ENCODE measurements around the gene GPR39.

Gene GPR39

GRCh38 chr2:132489150-132489549, 72.5 kb downstream of the GPR39 start:
- TF ChIP-seq, protein P1, sequence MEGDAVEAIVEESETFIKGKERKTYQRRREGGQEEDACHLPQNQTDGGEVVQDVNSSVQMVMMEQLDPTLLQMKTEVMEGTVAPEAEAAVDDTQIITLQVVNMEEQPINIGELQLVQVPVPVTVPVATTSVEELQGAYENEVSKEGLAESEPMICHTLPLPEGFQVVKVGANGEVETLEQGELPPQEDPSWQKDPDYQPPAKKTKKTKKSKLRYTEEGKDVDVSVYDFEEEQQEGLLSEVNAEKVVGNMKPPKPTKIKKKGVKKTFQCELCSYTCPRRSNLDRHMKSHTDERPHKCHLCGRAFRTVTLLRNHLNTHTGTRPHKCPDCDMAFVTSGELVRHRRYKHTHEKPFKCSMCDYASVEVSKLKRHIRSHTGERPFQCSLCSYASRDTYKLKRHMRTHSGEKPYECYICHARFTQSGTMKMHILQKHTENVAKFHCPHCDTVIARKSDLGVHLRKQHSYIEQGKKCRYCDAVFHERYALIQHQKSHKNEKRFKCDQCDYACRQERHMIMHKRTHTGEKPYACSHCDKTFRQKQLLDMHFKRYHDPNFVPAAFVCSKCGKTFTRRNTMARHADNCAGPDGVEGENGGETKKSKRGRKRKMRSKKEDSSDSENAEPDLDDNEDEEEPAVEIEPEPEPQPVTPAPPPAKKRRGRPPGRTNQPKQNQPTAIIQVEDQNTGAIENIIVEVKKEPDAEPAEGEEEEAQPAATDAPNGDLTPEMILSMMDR (IDR thresholded peaks at IDR 0.05; ENCODE audit: extremely low read depth, missing control alignments), result no peak
- DNase-seq (ENCODE audit: low spot score), result no peak

GRCh38 chr2:132495881-132496280, 79.3 kb downstream of the GPR39 start:
- TF ChIP-seq, protein P1 (IDR thresholded peaks at IDR 0.05; ENCODE audit: extremely low read depth, missing control alignments), result no peak
- no peak for DNase-seq (ENCODE audit: low spot score)

GRCh38 chr2:132496555-132496954, 80.0 kb downstream of the GPR39 start:
- no peak for DNase-seq (ENCODE audit: low spot score)
- TF ChIP-seq, protein P1 (IDR thresholded peaks at IDR 0.05; ENCODE audit: extremely low read depth, missing control alignments), result no peak

- TF ChIP-seq, protein P1 (IDR thresholded peaks at IDR 0.05; ENCODE audit: extremely low read depth, missing control alignments), result no peak
- DNase-seq (ENCODE audit: low spot score), result no peak
Observed at GRCh38 chr2:132497591-132497990, 81.0 kb downstream of the GPR39 start.

- no peak for DNase-seq (ENCODE audit: low spot score)
- TF ChIP-seq, protein P1 (IDR thresholded peaks at IDR 0.05; ENCODE audit: extremely low read depth, missing control alignments), result no peak
Observed at GRCh38 chr2:132503701-132504100, 87.1 kb downstream of the GPR39 start.

GRCh38 chr2:132515010-132515409, 98.4 kb downstream of the GPR39 start:
- no peak for DNase-seq (ENCODE audit: low spot score)
- TF ChIP-seq, protein P1 (IDR thresholded peaks at IDR 0.05; ENCODE audit: extremely low read depth, missing control alignments), result no peak

GRCh38 chr2:132517386-132517785, 100.8 kb downstream of the GPR39 start:
- no peak for DNase-seq (ENCODE audit: low spot score)
- TF ChIP-seq, protein P1 (IDR thresholded peaks at IDR 0.05; ENCODE audit: extremely low read depth, missing control alignments), result no peak
